ENCODE measurements around the gene TAF4B. TPM values are rescaled to one million over a fixed set of nuclear protein-coding genes. Genes with fewer than 3 reads are reported as not detected.

TAF4B gene
- total RNA-seq, 2 experiments from 2014 or later, result 50.1 to 52.3 TPM

GRCh38 chr18:26332991-26333390, 106.7 kb downstream of the TAF4B start:
- CTCF ChIA-PET (ENCODE audit: unreplicated experiment), result no interaction called here
- H3K9me2 ChIP-seq (ENCODE audit: insufficient read depth, low read length), result no peaks in the 10 kb centered on the region

GRCh38 chr18:26335156-26335555, 108.9 kb downstream of the TAF4B start:
- CTCF ChIA-PET (ENCODE audit: unreplicated experiment), result interaction anchor here (0.8 kb wide), 1 partner anchor 233 kb away, joined by 3 read pairs; no protein-coding TSS in a partner anchor
- H3K9me2 ChIP-seq (ENCODE audit: insufficient read depth, low read length), result no peaks in the 10 kb centered on the region
- H3K9me3 ChIP-seq (ENCODE audit: low read length), result no peaks in the 10 kb centered on the region
- no TSS peak for BruUV-seq (replicated peaks)
- no peak overlapping the region for H3K27ac ChIP-seq (ENCODE audit: low read depth, low read length, poor library complexity, severe bottlenecking)
- TF ChIP-seq EZH2phosphoT487 (IDR thresholded peaks at IDR 0.05; ENCODE audit: borderline replicate concordance, low read depth, low read length), result no peak
- TF ChIP-seq CTCF (conservative IDR thresholded peaks at IDR 0.05; ENCODE audit: low read length), result no peak
- no peaks in the 10 kb centered on the region for H3K79me2 ChIP-seq (ENCODE audit: insufficient read depth, low read depth, low read length)
- DNase-seq (ENCODE audit: low spot score), result no peak
- no peak overlapping the region for H3K4me2 ChIP-seq (ENCODE audit: low read length)
- POLR2A ChIA-PET, result interaction anchor here (0.6 to 1.6 kb wide), 2 partner anchors 14 to 49 kb away, joined by 3 to 9 read pairs; no protein-coding TSS in a partner anchor
- H3K4me3 ChIP-seq (ENCODE audit: low read depth, low read length, poor library complexity, severe bottlenecking), result no peak overlapping the region
- no peaks in the 10 kb centered on the region for H3K4me1 ChIP-seq (ENCODE audit: insufficient read depth, low read length, poor library complexity, severe bottlenecking)
- intact Hi-C loops (cut with micrococcal nuclease; ENCODE audit: unreplicated experiment), result no loop called here
- no peak overlapping the region for H2AFZ ChIP-seq (ENCODE audit: low read length)
- H3K36me3 ChIP-seq (ENCODE audit: insufficient read depth, low read length), result peaks cover 81% of the 10 kb centered on the region
- H4K20me1 ChIP-seq (ENCODE audit: insufficient read depth, low read length), result no peaks in the 10 kb centered on the region

More at GRCh38 chr18:26332991-26333390, 106.7 kb downstream of the TAF4B start:
- Histone ChIP-seq H3K4me1 (ENCODE audit: insufficient read depth, low read length, poor library complexity, severe bottlenecking) (no peaks in the 10 kb centered on the region), H3K36me3 (ENCODE audit: insufficient read depth, low read length) (peaks cover 84% of the 10 kb centered on the region), H4K20me1 (ENCODE audit: insufficient read depth, low read length) (no peaks in the 10 kb centered on the region), H2AFZ (ENCODE audit: low read length) (no peak overlapping the region), H3K27ac (ENCODE audit: low read depth, low read length, poor library complexity, severe bottlenecking) (no peak overlapping the region), H3K79me2 (ENCODE audit: insufficient read depth, low read depth, low read length) (no peaks in the 10 kb centered on the region), H3K4me3 (ENCODE audit: low read depth, low read length, poor library complexity, severe bottlenecking) (no peak overlapping the region), H3K4me2 (ENCODE audit: low read length) (no peak overlapping the region), H3K9me3 (ENCODE audit: low read length) (no peaks in the 10 kb centered on the region)
- POLR2A ChIA-PET, result interaction anchor here (0.8 to 1.2 kb wide), 2 partner anchors 68 to 78 kb away, joined by 3 read pairs; no protein-coding TSS in a partner anchor
- intact Hi-C loops (cut with micrococcal nuclease; ENCODE audit: unreplicated experiment), result no loop called here
- no peak for TF ChIP-seq EZH2phosphoT487 (IDR thresholded peaks at IDR 0.05; ENCODE audit: borderline replicate concordance, low read depth, low read length)
- DNase-seq (ENCODE audit: low spot score), result no peak
- BruUV-seq (replicated peaks), result no TSS peak

- POLR2A ChIA-PET, result interaction anchor here (0.6 kb wide), 2 partner anchors 50 to 299 kb away, joined by 3 read pairs; no protein-coding TSS in a partner anchor
- Histone ChIP-seq H3K36me3 (ENCODE audit: insufficient read depth, low read length) (peaks cover 81% of the 10 kb centered on the region), H3K4me2 (ENCODE audit: low read length) (no peak overlapping the region), H3K9me3 (ENCODE audit: low read length) (no peaks in the 10 kb centered on the region), H4K20me1 (ENCODE audit: insufficient read depth, low read length) (no peaks in the 10 kb centered on the region), H3K4me1 (ENCODE audit: insufficient read depth, low read length, poor library complexity, severe bottlenecking) (no peaks in the 10 kb centered on the region), H3K27ac (ENCODE audit: low read depth, low read length, poor library complexity, severe bottlenecking) (no peak overlapping the region), H2AFZ (ENCODE audit: low read length) (no peak overlapping the region), H3K9me2 (ENCODE audit: insufficient read depth, low read length) (no peaks in the 10 kb centered on the region), H3K4me3 (ENCODE audit: low read depth, low read length, poor library complexity, severe bottlenecking) (no peak overlapping the region), H3K79me2 (ENCODE audit: insufficient read depth, low read depth, low read length) (no peaks in the 10 kb centered on the region)
- no peak for DNase-seq (ENCODE audit: low spot score)
- no peak for TF ChIP-seq EZH2phosphoT487 (IDR thresholded peaks at IDR 0.05; ENCODE audit: borderline replicate concordance, low read depth, low read length)
- no peak for TF ChIP-seq CTCF (conservative IDR thresholded peaks at IDR 0.05; ENCODE audit: low read length)
- BruUV-seq (replicated peaks), result no TSS peak
- CTCF ChIA-PET (ENCODE audit: unreplicated experiment), result interaction anchor here (0.8 kb wide), 1 partner anchor 233 kb away, joined by 3 read pairs; no protein-coding TSS in a partner anchor
- intact Hi-C loops (cut with micrococcal nuclease; ENCODE audit: unreplicated experiment), result no loop called here
These were observed 109.6 kb downstream of the TAF4B start for GRCh38 chr18:26335571-26336487.

Data from OCI-LY7 (cell line).